ENCODE results near the gene LOXHD1. TPM values are rescaled to one million over a fixed set of nuclear protein-coding genes. Genes with fewer than 3 reads are reported as not detected.

The LOXHD1 gene
- total RNA-seq, 1 donor from 2014 or later = not detected

GRCh38 chr18:46656326-46657114 lies 500 bp downstream of the LOXHD1 start:
- TF ChIP-seq, protein P1, sequence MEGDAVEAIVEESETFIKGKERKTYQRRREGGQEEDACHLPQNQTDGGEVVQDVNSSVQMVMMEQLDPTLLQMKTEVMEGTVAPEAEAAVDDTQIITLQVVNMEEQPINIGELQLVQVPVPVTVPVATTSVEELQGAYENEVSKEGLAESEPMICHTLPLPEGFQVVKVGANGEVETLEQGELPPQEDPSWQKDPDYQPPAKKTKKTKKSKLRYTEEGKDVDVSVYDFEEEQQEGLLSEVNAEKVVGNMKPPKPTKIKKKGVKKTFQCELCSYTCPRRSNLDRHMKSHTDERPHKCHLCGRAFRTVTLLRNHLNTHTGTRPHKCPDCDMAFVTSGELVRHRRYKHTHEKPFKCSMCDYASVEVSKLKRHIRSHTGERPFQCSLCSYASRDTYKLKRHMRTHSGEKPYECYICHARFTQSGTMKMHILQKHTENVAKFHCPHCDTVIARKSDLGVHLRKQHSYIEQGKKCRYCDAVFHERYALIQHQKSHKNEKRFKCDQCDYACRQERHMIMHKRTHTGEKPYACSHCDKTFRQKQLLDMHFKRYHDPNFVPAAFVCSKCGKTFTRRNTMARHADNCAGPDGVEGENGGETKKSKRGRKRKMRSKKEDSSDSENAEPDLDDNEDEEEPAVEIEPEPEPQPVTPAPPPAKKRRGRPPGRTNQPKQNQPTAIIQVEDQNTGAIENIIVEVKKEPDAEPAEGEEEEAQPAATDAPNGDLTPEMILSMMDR (IDR thresholded peaks at IDR 0.05) = no peak
- DNase-seq (ENCODE audit: low spot score in 2 of 2) = no peak
- intact Hi-C loops (cut with DNase I) = no loop called here
- Histone ChIP-seq H3K4me3 (no peak overlapping the region), H3K27ac (no peak overlapping the region), H3K36me3 (no peaks in the 10 kb centered on the region), H3K27me3 (no peaks in the 10 kb centered on the region), H3K4me1 (no peaks in the 10 kb centered on the region), H3K9me3 (no peaks in the 10 kb centered on the region)

- Histone ChIP-seq H3K36me3 (no peaks in the 10 kb centered on the region), H3K9me3 (no peaks in the 10 kb centered on the region), H3K27ac (no peak overlapping the region), H3K27me3 (no peaks in the 10 kb centered on the region), H3K4me1 (no peaks in the 10 kb centered on the region), H3K4me3 (no peak overlapping the region)
- TF ChIP-seq, protein P1 (IDR thresholded peaks at IDR 0.05) = no peak
- intact Hi-C loops (cut with DNase I) = no loop called here
- DNase-seq (ENCODE audit: low spot score in 2 of 2) = no peak
Measured at GRCh38 chr18:46652372-46652771, 4.6 kb downstream of the LOXHD1 start.

DNA sequence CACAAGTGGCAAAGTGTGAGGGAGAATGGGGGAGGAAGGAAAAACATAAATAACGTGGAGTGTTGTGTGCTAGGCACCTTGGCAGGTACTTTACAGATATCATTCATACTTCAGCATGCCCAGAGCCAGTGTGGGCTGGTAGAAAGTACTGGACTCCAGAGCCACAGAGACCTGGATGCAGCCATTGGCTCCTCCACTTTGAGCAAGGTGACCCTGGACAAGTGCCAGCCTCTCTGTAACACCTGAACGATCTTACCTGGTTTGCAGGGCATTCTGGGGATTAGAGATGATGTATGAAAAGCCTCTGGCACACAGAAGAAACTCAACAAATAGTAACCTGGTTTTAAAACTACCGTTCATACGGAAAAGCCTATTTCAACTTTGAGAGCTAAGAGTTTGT lies 6.3 kb downstream of the LOXHD1 start:
- DNase-seq (ENCODE audit: low spot score in 2 of 2) = no peak
- intact Hi-C loops (cut with DNase I) = no loop called here
- no peaks in the 10 kb centered on the region for H3K36me3 ChIP-seq

DNA sequence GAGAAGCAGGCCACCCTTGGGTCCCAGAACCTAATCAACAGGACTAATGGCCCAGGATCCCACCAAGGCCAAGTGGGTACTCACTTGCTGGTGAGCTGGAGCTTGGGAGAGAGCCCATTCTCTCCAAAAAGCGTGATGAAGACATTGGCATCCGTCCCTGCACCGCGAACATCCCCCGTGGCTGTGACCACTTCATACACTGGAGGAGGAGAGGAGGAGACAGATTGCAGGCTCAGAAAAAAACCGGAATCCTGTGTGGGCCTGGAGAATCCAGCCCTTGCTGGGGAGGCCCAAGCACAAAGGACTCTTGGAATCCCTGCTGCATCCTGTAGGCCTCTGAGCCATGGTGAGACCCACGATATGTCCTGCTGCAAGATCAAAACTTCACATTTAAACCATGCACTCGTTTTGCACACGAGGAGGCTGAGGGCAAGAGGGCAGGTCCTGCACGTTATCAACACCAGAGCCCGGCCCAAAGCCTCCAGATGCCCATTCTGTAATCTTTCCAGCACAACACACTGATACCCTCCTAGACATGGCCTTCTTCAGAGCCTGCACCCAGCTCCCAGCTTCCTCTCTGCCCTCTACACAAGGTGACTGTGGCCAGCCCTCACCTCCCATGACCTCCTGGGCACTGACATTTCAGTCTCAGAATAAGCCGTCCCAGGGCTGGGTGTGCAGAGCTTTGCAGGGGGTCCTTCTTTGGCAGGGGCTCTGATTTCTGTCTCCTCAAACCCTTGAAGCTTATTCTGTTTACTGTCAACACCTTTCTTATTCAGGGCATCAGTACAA lies 7.8 kb downstream of the LOXHD1 start:
- no peak overlapping the region for H3K4me3 ChIP-seq
- TF ChIP-seq, protein P1 (IDR thresholded peaks at IDR 0.05) = no peak
- H3K4me1 ChIP-seq = no peaks in the 10 kb centered on the region
- intact Hi-C loops (cut with DNase I) = no loop called here
- H3K36me3 ChIP-seq = no peaks in the 10 kb centered on the region
- H3K9me3 ChIP-seq = no peaks in the 10 kb centered on the region
- no peak for DNase-seq (ENCODE audit: low spot score in 2 of 2)
- H3K27me3 ChIP-seq = no peaks in the 10 kb centered on the region
- H3K27ac ChIP-seq = no peak overlapping the region

More for the DNA sequence above, 6.3 kb downstream of the LOXHD1 start:
- Histone ChIP-seq H3K4me3 (no peak overlapping the region), H3K9me3 (no peaks in the 10 kb centered on the region), H3K27me3 (no peaks in the 10 kb centered on the region), H3K4me1 (no peaks in the 10 kb centered on the region), H3K27ac (no peak overlapping the region)
- TF ChIP-seq, protein P1 (IDR thresholded peaks at IDR 0.05) = no peak

DNA sequence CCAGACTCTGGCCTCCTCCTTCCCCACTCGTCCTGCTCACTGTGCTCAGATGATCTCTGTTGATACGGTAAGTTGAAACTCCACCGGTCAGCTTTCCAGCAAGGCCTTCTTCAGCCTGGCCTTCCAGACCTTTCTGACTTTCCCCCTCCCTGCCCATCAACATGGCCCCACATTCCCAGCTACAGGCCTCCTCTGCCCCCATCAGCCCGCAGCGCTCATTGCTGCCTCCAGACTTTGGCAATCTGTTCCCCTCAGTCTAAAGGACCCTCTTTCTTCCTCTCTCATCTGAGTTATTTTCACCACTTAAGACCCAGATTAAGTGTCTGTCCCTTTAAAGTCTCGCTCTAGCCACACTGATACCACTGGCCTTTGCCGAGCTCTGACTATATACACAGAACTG lies 10.6 kb downstream of the LOXHD1 start:
- TF ChIP-seq, protein P1 (IDR thresholded peaks at IDR 0.05) = no peak
- H3K27ac ChIP-seq = no peak overlapping the region
- H3K4me3 ChIP-seq = no peak overlapping the region
- H3K9me3 ChIP-seq = no peaks in the 10 kb centered on the region
- H3K27me3 ChIP-seq = no peaks in the 10 kb centered on the region
- no peaks in the 10 kb centered on the region for H3K4me1 ChIP-seq
- intact Hi-C loops (cut with DNase I) = no loop called here
- no peak for DNase-seq (ENCODE audit: low spot score in 2 of 2)
- no peaks in the 10 kb centered on the region for H3K36me3 ChIP-seq

Measured in ascending aorta (tissue), 2 donors.